Hematopoietic multipotent progenitor cell (in vitro differentiated cells): ENCODE measurements around the gene BMX. TPM values are rescaled to one million over a fixed set of nuclear protein-coding genes. Genes with fewer than 3 reads are reported as not detected.

Source experiments
- DNase-seq, 3 donors: peaks; one replicate each; pipeline ENCODE4 v3.0.0-alpha.2; 2011 to 2015; ENCODE audit warnings: low read depth in 2 of 3, low spot score in 2 of 3
- total RNA-seq: library from RNA; depleted of rRNA; stranded (reverse); fragments of >200 nt; gene quantifications from one replicate; pipeline ENCODE4 v1.2.3, GENCODE V29; 2012

The BMX gene
- total RNA-seq, 1 donor, result 0.27 TPM

- DNase-seq, result no peak
Observed at GRCh38 chrX:15505101-15505500, 4.5 kb downstream of the BMX start.

GRCh38 chrX:15507005-15507404, 6.4 kb downstream of the BMX start:
- no peak for DNase-seq

- DNase-seq, result no peak
Observed at GRCh38 chrX:15509845-15510244, 9.2 kb downstream of the BMX start.

GRCh38 chrX:15511563-15511962, 11.0 kb downstream of the BMX start:
- no peak for DNase-seq

- no peak for DNase-seq
Observed at GRCh38 chrX:15512401-15512965, 11.9 kb downstream of the BMX start.

GRCh38 chrX:15514279-15514678, 13.7 kb downstream of the BMX start:
- DNase-seq, result no peak

- peak in 2 of 3 donors; percentile 35 to 40 for DNase-seq
Observed at GRCh38 chrX:15515931-15516330, 15.3 kb downstream of the BMX start.

- DNase-seq, result no peak
Observed at GRCh38 chrX:15522464-15522863, 21.9 kb downstream of the BMX start.

GRCh38 chrX:15523088-15523487, 22.5 kb downstream of the BMX start:
- no peak for DNase-seq

- DNase-seq, result no peak
Observed at GRCh38 chrX:15524417-15524816, 23.8 kb downstream of the BMX start.

- DNase-seq, result no peak
Observed at GRCh38 chrX:15525664-15526416, 25.2 kb downstream of the BMX start.

- DNase-seq, result no peak
Observed at GRCh38 chrX:15529165-15529564, 28.6 kb downstream of the BMX start.

- DNase-seq, result no peak
Observed at GRCh38 chrX:15530318-15530717, 29.7 kb downstream of the BMX start.

GRCh38 chrX:15546745-15547144, 46.1 kb downstream of the BMX start:
- DNase-seq, result no peak

- no peak for DNase-seq
Observed at GRCh38 chrX:15547356-15547755, 46.7 kb downstream of the BMX start.

- no peak for DNase-seq
Observed at GRCh38 chrX:15549189-15550012, 48.8 kb downstream of the BMX start.

GRCh38 chrX:15559227-15559626, 58.6 kb downstream of the BMX start:
- DNase-seq, result no peak

GRCh38 chrX:15560924-15561323, 60.3 kb downstream of the BMX start:
- DNase-seq, result no peak

GRCh38 chrX:15563056-15563455, 62.4 kb downstream of the BMX start:
- DNase-seq, result no peak

- DNase-seq, result peak in 2 of 3 donors; percentile 43 to 55
Observed at GRCh38 chrX:15564981-15565579, 64.5 kb downstream of the BMX start.

- peak in 1 of 3 donors; percentile 12 for DNase-seq
Observed at GRCh38 chrX:15566244-15566643, 65.6 kb downstream of the BMX start.
